HepG2 (cell line): ENCODE results near the gene PRKCE. TPM values are rescaled to one million over a fixed set of nuclear protein-coding genes. Genes with fewer than 3 reads are reported as not detected.
A peak's percentile ranks its signal among the peaks of the same experiment; 100 is the strongest.

Experiments used
- AHDC1 ChIP-seq: sonication (generic); formaldehyde crosslinking; IDR thresholded peaks from 2 replicates; pipeline ENCODE4 v1.5.1; 2020; ENCODE audit warnings: mild to moderate bottlenecking, missing genetic modification reagents, borderline replicate concordance
- CHD2 ChIP-seq: IDR thresholded peaks from 2 replicates; pipeline ENCODE4 v1.6.1; 2011; ENCODE audit warnings: low read depth, low read length, improper control_type of control experiment
- MIER3 ChIP-seq: IDR thresholded peaks from 2 replicates; pipeline ENCODE4 v1.6.1; 2016; ENCODE audit warnings: missing compliant biosample characterization, borderline replicate concordance
- PAX8 ChIP-seq: sonication (generic); formaldehyde crosslinking; IDR thresholded peaks from 2 replicates; pipeline ENCODE4 v1.8.0; 2022; ENCODE audit warnings: mild to moderate bottlenecking, missing genetic modification reagents, borderline replicate concordance
- REST ChIP-seq, 2 experiments: IDR thresholded peaks; 2 replicates each; pipeline ENCODE4 v1.6.1; 2011 to 2012; ENCODE audit warnings: low read length in 2 of 2, borderline replicate concordance in 1 of 2, low read depth in 1 of 2, mild to moderate bottlenecking in 1 of 2, moderate library complexity in 1 of 2
- SNRNP70 ChIP-seq: fragments of 200-400 bp; formaldehyde crosslinking; IDR thresholded peaks from 2 replicates; pipeline ENCODE4 v1.6.1; 2017; ENCODE audit warnings: mild to moderate bottlenecking, low read depth, low read length, moderate library complexity
- SRSF1 ChIP-seq: fragments of 200-400 bp; formaldehyde crosslinking; optimal IDR thresholded peaks from 2 replicates; pipeline ENCODE3; 2017; ENCODE audit warnings: mild to moderate bottlenecking, low read depth, low read length, moderate library complexity
- TEAD2 ChIP-seq: sonication (generic); formaldehyde crosslinking; IDR thresholded peaks from 2 replicates; pipeline ENCODE4 v1.9.0; 2021; ENCODE audit warnings: missing genetic modification reagents
- TOE1 ChIP-seq: sonication (generic); formaldehyde crosslinking; IDR thresholded peaks from 2 replicates; pipeline ENCODE4 v1.4.0; 2020; ENCODE audit warnings: mild to moderate bottlenecking, missing genetic modification reagents
- ZBTB4 ChIP-seq: sonication (generic); formaldehyde crosslinking; IDR thresholded peaks from 2 replicates; pipeline ENCODE4 v1.4.0; 2020; ENCODE audit warnings: missing genetic modification reagents, mild to moderate bottlenecking, borderline replicate concordance
- ZFP82 ChIP-seq: sonication (generic); formaldehyde crosslinking; IDR thresholded peaks from 2 replicates; pipeline ENCODE4 v1.5.1; 2020; ENCODE audit warnings: mild to moderate bottlenecking, missing genetic modification reagents, borderline replicate concordance
- ZNF329 ChIP-seq: sonication (generic); formaldehyde crosslinking; IDR thresholded peaks from 2 replicates; pipeline ENCODE4 v1.9.0; 2021; ENCODE audit warnings: low read depth, mild to moderate bottlenecking, missing genetic modification reagents
- ZNF564 ChIP-seq: sonication (generic); formaldehyde crosslinking; IDR thresholded peaks from 2 replicates; pipeline ENCODE4 v1.8.1; 2023; ENCODE audit warnings: mild to moderate bottlenecking, missing genetic modification reagents
- ZSCAN22 ChIP-seq: sonication (generic); formaldehyde crosslinking; IDR thresholded peaks from 2 replicates; pipeline ENCODE4 v1.4.0; 2020; ENCODE audit warnings: mild to moderate bottlenecking, missing genetic modification reagents
- polyA plus RNA-seq, 8 experiments: library from polyadenylated mRNA; depleted of rRNA in 3 of 8; stranded (reverse) in 7 of 8; unstranded in 1 of 8; fragments of >200 nt; fragmentation: Illumina TruSeq in 4 of 8; extraction: Trizol in 4 of 8; gene quantifications; 2 replicates each; pipeline versions ENCODE4 v1.2.1 to v1.2.3, GENCODE V29; 2011 to 2016; ENCODE audit warnings: low read depth in 4 of 8, missing spikeins in 1 of 8, mixed read lengths in 1 of 8; ENCODE audit not compliant: insufficient read depth in 1 of 8
- total RNA-seq, 5 experiments: library from RNA; depleted of rRNA; stranded (reverse); fragments of >200 nt; fragmentation: Illumina TruSeq; extraction: Trizol; gene quantifications; 2 replicates each; pipeline ENCODE4 v1.2.3, GENCODE V29; 2016; ENCODE audit warnings: low read depth in 1 of 5

PRKCE gene
- total and polyA plus RNA-seq, 2 of the 13 experiments (the other 11 are each of a cell fraction or from before 2014, with no cell fraction given) = 1.0 to 3.9 TPM

DNA sequence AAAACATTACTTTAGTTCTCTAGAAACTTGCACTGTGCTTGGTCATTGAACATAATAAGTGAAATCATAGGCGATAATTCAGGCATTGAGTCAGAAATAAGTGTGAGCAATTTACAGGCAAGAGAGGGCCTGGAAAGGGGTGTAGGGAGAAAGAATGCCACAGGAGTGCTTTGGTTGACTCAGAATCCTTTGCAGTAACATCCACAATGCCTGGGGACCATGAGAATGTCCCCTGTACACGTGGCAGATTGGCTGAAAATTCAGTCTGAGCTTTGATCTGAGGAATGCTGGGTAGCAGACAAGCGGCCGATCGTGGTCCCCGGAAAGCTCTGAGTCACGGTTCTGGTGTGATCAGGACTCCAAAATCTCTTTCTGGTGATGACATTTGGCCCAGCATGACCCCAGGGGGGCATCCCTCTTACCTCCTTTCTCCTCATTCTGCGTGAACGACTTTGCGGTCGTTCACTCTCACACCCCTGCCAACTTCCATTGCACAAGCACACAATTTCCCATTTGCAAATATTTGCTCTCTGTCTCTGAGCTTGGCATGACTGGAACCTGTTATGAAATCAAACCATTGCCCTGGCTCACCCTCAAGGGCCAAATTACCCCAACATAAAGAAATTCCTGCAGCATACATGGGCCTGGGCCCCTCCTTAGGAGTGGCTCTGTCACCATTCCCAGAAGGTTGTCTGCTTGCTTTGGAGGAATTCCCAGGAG is 340.7 kb downstream of the PRKCE start (continued):
- no peak; the same call in 1 of the 2 replicates for TF ChIP-seq ZFP82 (CRISPR knock-in tag)
- peak; percentile 79; the same call in 1 of the 2 replicates for TF ChIP-seq TEAD2 (CRISPR knock-in tag)
- TF ChIP-seq PAX8 (CRISPR knock-in tag) = no peak
- TF ChIP-seq CHD2 = peak; percentile 12; the same call in 1 of the 2 replicates
- TF ChIP-seq MIER3 (CRISPR knock-in tag) = peak; percentile 75; the same call in 1 of the 2 replicates
- no peak for TF ChIP-seq TOE1
- peak; percentile 70; the same call in 1 of the 2 replicates for TF ChIP-seq ZSCAN22 (CRISPR knock-in tag)
- peak; percentile 86; the same call in 1 of the 2 replicates for TF ChIP-seq AHDC1 (CRISPR knock-in tag)
- no peak; the same call in 1 of the 2 replicates for TF ChIP-seq ZNF564 (CRISPR knock-in tag)
- no peak for TF ChIP-seq ZBTB4 (CRISPR knock-in tag)
- no peak for TF ChIP-seq SRSF1
- no peak for TF ChIP-seq SNRNP70
- peak in 1 of 2 experiments; percentile 53; a peak in 1 of 4 replicates for TF ChIP-seq REST (IDR thresholded peaks at IDR 0.05; ENCODE audit: borderline replicate concordance in 1 of 2, low read depth in 1 of 2, low read length in 2 of 2)
- TF ChIP-seq ZNF329 (CRISPR knock-in tag) = no peak
